NCI-H345 treated with DMSO at 0.1 percent for 48 hours (cell line): ENCODE measurements around the gene CYP3A7.
"Not testable (repeated sequence)": the region's sequence is repeated elsewhere in the genome, so short reads cannot be mapped to it uniquely, and the experiment has no call there.

Experiments
- DNase-seq: peaks from one replicate; lab custom pipeline; 2025; ENCODE audit not compliant: unreplicated experiment; lab: John Stamatoyannopoulos, UW

The CYP3A7 gene

GRCh38 chr7:99742737-99743394 lies 7.9 kb upstream of the CYP3A7 start:
- no peak for DNase-seq

- no peak for DNase-seq
Measured at GRCh38 chr7:99741441-99741795, 6.4 kb upstream of the CYP3A7 start.

GRCh38 chr7:99740573-99741440 lies 5.8 kb upstream of the CYP3A7 start:
- DNase-seq: no peak

- DNase-seq: no peak
Measured at GRCh38 chr7:99739699-99740572, 4.9 kb upstream of the CYP3A7 start.

- DNase-seq: no peak
Measured at GRCh38 chr7:99737726-99738125, 2.7 kb upstream of the CYP3A7 start.

GRCh38 chr7:99736667-99737066 lies 1.7 kb upstream of the CYP3A7 start:
- DNase-seq: not testable (repeated sequence)

GRCh38 chr7:99733448-99733847 lies 1.5 kb downstream of the CYP3A7 start:
- DNase-seq: no peak

- no peak for DNase-seq
Measured at GRCh38 chr7:99733003-99733402, 2.0 kb downstream of the CYP3A7 start.

GRCh38 chr7:99731638-99732374 lies 3.2 kb downstream of the CYP3A7 start:
- DNase-seq: no peak

- DNase-seq: no peak
Measured at GRCh38 chr7:99730992-99731391, 4.0 kb downstream of the CYP3A7 start.

GRCh38 chr7:99730238-99730810 lies 4.7 kb downstream of the CYP3A7 start:
- no peak for DNase-seq

GRCh38 chr7:99729486-99730237 lies 5.3 kb downstream of the CYP3A7 start:
- DNase-seq: no peak

GRCh38 chr7:99728615-99729014 lies 6.4 kb downstream of the CYP3A7 start:
- DNase-seq: no peak

- DNase-seq: not testable (repeated sequence)
Measured at GRCh38 chr7:99723201-99723600, 11.8 kb downstream of the CYP3A7 start.

- DNase-seq: no peak
Measured at GRCh38 chr7:99720800-99721595, 14.0 kb downstream of the CYP3A7 start.

GRCh38 chr7:99719996-99720769 lies 14.8 kb downstream of the CYP3A7 start:
- no peak for DNase-seq

GRCh38 chr7:99713995-99714570 lies 20.9 kb downstream of the CYP3A7 start:
- no peak for DNase-seq
